Left ventricle myocardium inferior (tissue), 1 donor: ENCODE results near the gene MT1G. TPM values are rescaled to one million over a fixed set of nuclear protein-coding genes. Genes with fewer than 3 reads are reported as not detected.
A peak's percentile ranks its signal among the peaks of the same experiment; 100 is the strongest.

Experiments used
- DNase-seq: peaks from one replicate; pipeline ENCODE4 v3.0.0-alpha.2; 2020
- H3K27ac ChIP-seq: fragments of 200-600 bp; replicated peaks from 2 replicates; pipeline ENCODE4 v1.8.0; 2021
- H3K27me3 ChIP-seq: fragments of 200-600 bp; 2 replicates; pipeline ENCODE4 v1.8.0; 2021; ENCODE audit warnings: low read depth
- H3K36me3 ChIP-seq: fragments of 200-600 bp; 2 replicates; pipeline ENCODE4 v1.8.0; 2021
- H3K4me1 ChIP-seq: fragments of 200-600 bp; 2 replicates; pipeline ENCODE4 v1.8.0; 2021
- H3K4me3 ChIP-seq: fragments of 200-600 bp; 2 replicates; pipeline ENCODE4 v1.8.0; 2021; ENCODE audit warnings: mild to moderate bottlenecking, moderate library complexity
- H3K9me3 ChIP-seq: fragments of 200-600 bp; replicated peaks from 2 replicates; pipeline ENCODE4 v1.8.0; 2021
- CTCF ChIP-seq: fragments of 200-600 bp; IDR thresholded peaks from 2 replicates; pipeline ENCODE4 v1.8.0; 2021; ENCODE audit warnings: antibody characterized with exemption, mild to moderate bottlenecking, borderline replicate concordance
- intact Hi-C: fragments of 100-400 bp; cut with micrococcal nuclease; formaldehyde crosslinking; loops from one replicate; pipeline ENCODE4 v1.11.0; 2022
- total RNA-seq: library from RNA; stranded (reverse); fragmentation: NEBNext Ultra II Directional; extraction: Animal tissue kit (Norgen Biotek cat#: 25700); gene quantifications from one replicate; pipeline ENCODE4 v1.2.1, GENCODE V29; 2021
- donor health status: DM: no; HTN: yes; CAD: no; lungs with severe emphysema.

The MT1G gene
- total RNA-seq, 1 donor from 2014 or later: not detected

DNA sequence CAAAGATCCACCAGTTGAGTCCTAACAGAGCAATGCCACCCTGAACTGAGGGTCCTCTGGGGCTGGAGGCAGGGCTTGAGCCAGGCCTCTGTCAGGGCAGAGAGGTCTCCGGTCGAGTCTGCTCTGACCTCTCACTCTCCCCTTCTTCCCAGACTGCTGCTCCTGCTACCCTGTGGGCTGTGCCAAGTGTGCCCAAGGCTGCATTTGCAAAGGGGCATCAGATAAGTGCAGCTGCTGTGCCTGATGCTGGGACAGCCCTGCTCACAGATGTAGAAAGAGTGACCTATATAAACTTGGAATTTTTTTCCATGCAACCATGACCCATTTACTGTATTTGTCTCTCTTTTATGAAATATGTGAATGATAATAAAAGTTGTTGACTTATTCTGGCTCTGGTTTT, 18.6 kb downstream of the MT1G start:
- intact Hi-C loops: no loop called here
- Histone ChIP-seq H3K27ac (no peak overlapping the region), H3K27me3 (peaks cover 72% of the 10 kb centered on the region), H3K36me3 (no peaks in the 10 kb centered on the region), H3K9me3 (no peaks in the 10 kb centered on the region), H3K4me1 (no peaks in the 10 kb centered on the region), H3K4me3 (no peak overlapping the region)
- TF ChIP-seq CTCF: no peak
- no peak for DNase-seq

GRCh38 chr16:56647641-56648431, 20.0 kb downstream of the MT1G start:
- H3K36me3 ChIP-seq: no peaks in the 10 kb centered on the region
- H3K9me3 ChIP-seq: no peaks in the 10 kb centered on the region
- no peak overlapping the region for H3K27ac ChIP-seq
- intact Hi-C loops: no loop called here
- H3K4me1 ChIP-seq: peaks cover 12% of the 10 kb centered on the region
- DNase-seq: no peak
- H3K27me3 ChIP-seq: peaks cover 86% of the 10 kb centered on the region
- no peak overlapping the region for H3K4me3 ChIP-seq
- no peak for TF ChIP-seq CTCF

DNA sequence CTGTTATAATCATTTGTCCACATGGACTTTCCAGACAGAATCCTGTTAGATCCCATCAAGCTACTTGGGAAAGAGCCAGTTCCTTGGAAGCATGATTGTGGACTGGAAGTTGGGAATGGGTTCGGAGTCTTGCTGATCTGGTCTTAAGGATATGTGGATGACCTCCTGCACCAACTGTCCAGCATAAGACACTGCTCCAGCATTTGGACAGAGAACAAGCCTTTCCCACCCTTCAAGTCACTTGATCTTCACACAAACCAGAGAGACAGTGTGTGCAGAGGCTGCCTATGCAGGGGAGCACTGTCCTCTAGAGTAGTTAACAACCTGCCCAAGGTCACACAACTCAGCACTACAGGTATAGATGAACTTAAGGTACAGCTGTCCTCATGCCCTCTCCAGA, 22.0 kb downstream of the MT1G start:
- intact Hi-C loops: no loop called here
- no peak overlapping the region for H3K27ac ChIP-seq
- no peak overlapping the region for H3K4me3 ChIP-seq
- peaks cover 13% of the 10 kb centered on the region for H3K4me1 ChIP-seq
- no peaks in the 10 kb centered on the region for H3K36me3 ChIP-seq
- TF ChIP-seq CTCF: no peak
- no peak for DNase-seq
- peaks cover 85% of the 10 kb centered on the region for H3K27me3 ChIP-seq
- no peaks in the 10 kb centered on the region for H3K9me3 ChIP-seq

- no peak overlapping the region for H3K27ac ChIP-seq
- intact Hi-C loops: no loop called here
- no peaks in the 10 kb centered on the region for H3K36me3 ChIP-seq
- TF ChIP-seq CTCF: no peak
- no peak overlapping the region for H3K4me3 ChIP-seq
- no peaks in the 10 kb centered on the region for H3K9me3 ChIP-seq
- DNase-seq: no peak
- peaks cover 85% of the 10 kb centered on the region for H3K27me3 ChIP-seq
- peaks cover 13% of the 10 kb centered on the region for H3K4me1 ChIP-seq
Measured at GRCh38 chr16:56645311-56645710, 22.6 kb downstream of the MT1G start.

DNA sequence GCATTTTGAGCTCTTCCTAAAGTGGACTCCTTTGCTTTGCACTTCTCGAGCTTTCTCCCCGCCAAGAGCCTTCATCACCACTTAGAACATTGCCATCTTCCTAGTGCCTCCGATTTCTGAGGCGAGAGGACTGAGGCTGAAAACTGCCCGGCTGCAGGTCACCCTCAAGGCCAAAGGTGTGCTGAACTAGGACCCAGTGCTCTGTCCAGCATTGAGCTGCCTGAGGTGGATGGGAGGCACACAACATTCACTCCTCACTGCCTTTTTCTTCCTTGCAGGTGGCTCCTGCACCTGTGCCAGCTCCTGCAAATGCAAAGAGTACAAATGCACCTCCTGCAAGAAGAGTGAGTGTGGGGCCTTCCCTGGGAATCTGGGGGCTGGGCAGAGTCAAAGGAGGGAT, 24.0 kb downstream of the MT1G start:
- peak overlapping the region; percentile 60 for H3K4me3 ChIP-seq
- H3K36me3 ChIP-seq: no peaks in the 10 kb centered on the region
- H3K27ac ChIP-seq: no peak overlapping the region
- H3K4me1 ChIP-seq: peaks cover 17% of the 10 kb centered on the region
- peaks cover 86% of the 10 kb centered on the region for H3K27me3 ChIP-seq
- intact Hi-C loops: no loop called here
- DNase-seq: no peak
- no peak for TF ChIP-seq CTCF
- no peaks in the 10 kb centered on the region for H3K9me3 ChIP-seq
